NCI-H82 treated with DMSO at 0.1 percent for 48 hours (cell line): Measurements from ENCODE around the gene CASTOR1.
"Not testable (repeated sequence)": the region's sequence is repeated elsewhere in the genome, so short reads cannot be mapped to it uniquely, and the experiment has no call there.

Experiments used
- DNase-seq: peaks from one replicate; lab custom pipeline; 2025; ENCODE audit not compliant: unreplicated experiment; lab: John Stamatoyannopoulos, UW

Gene CASTOR1

GRCh38 chr22:30289141-30289979 lies at the start of gene CASTOR1:
CASTOR1 (minus strand) TSS chr22:30289505; CDS start chr22:30289497, 8 bp downstream.
- peak; percentile 94 for DNase-seq

- DNase-seq: no peak
Observed at GRCh38 chr22:30338802-30339201, 49.5 kb upstream of the CASTOR1 start.

- DNase-seq: not testable (repeated sequence)
Observed at GRCh38 chr22:30338341-30338740, 49.0 kb upstream of the CASTOR1 start.

GRCh38 chr22:30337461-30337778 lies 48.1 kb upstream of the CASTOR1 start:
- DNase-seq: no peak

GRCh38 chr22:30336752-30337460 lies 47.6 kb upstream of the CASTOR1 start:
- DNase-seq: no peak

- DNase-seq: no peak
Observed at GRCh38 chr22:30335236-30335635, 45.9 kb upstream of the CASTOR1 start.

- DNase-seq: no peak
Observed at GRCh38 chr22:30334646-30335045, 45.3 kb upstream of the CASTOR1 start.

- DNase-seq: no peak
Observed at GRCh38 chr22:30333707-30334087, 44.4 kb upstream of the CASTOR1 start.

GRCh38 chr22:30332994-30333706 lies 43.8 kb upstream of the CASTOR1 start:
- no peak for DNase-seq

GRCh38 chr22:30332551-30332950 lies 43.2 kb upstream of the CASTOR1 start:
- no peak for DNase-seq

- DNase-seq: no peak
Observed at GRCh38 chr22:30328466-30329049, 39.3 kb upstream of the CASTOR1 start.

- DNase-seq: no peak
Observed at GRCh38 chr22:30327864-30328345, 38.6 kb upstream of the CASTOR1 start.

- peak; percentile 77 for DNase-seq
Observed at GRCh38 chr22:30326706-30327362, 37.5 kb upstream of the CASTOR1 start, which contains the start of gene TBC1D10A. TBC1D10A (minus strand) TSS chr22:30326941; CDS start chr22:30326881, 60 bp downstream.

- peak; percentile 2 for DNase-seq
Observed at GRCh38 chr22:30326255-30326705, 37.0 kb upstream of the CASTOR1 start.

- no peak for DNase-seq
Observed at GRCh38 chr22:30325724-30326254, 36.5 kb upstream of the CASTOR1 start.

GRCh38 chr22:30325065-30325720 lies 35.9 kb upstream of the CASTOR1 start:
- DNase-seq: peak; percentile 77

GRCh38 chr22:30324014-30324730 lies 34.9 kb upstream of the CASTOR1 start:
- DNase-seq: no peak

GRCh38 chr22:30323246-30323645 lies 33.9 kb upstream of the CASTOR1 start:
- no peak for DNase-seq

- no peak for DNase-seq
Observed at GRCh38 chr22:30321461-30321860, 32.2 kb upstream of the CASTOR1 start.
